ENCODE data around the gene RNF112.

- no peak for TF ChIP-seq POLR2AphosphoS5 (IDR thresholded peaks at IDR 0.05; ENCODE audit: low read depth, low read length)
- TF ChIP-seq CTCF (IDR thresholded peaks at IDR 0.05): no peak
These were observed 34.2 kb upstream of the RNF112 start for GRCh38 chr17:19376811-19377210.
